GM12878 (cell line): ENCODE data around the gene CCL14. TPM values are rescaled to one million over a fixed set of nuclear protein-coding genes. Genes with fewer than 3 reads are reported as not detected.

Source experiments
- ATAC-seq: fragments of 200-7000 bp; cut with Tn5 transposase; 3 replicates; pipeline ENCODE4 v1.9.1; 2020; ENCODE audit warnings: mild to moderate bottlenecking, moderate library complexity
- BruUV-seq: library from RNA; stranded (reverse); fragments of 400-500 nt; replicated peaks from 2 replicates; lab custom pipeline; 2021; lab: Mats Ljungman, UMichigan
- CTCF ChIA-PET: fragments of 300-600 bp; sonication (Branson Sonifier 250); formaldehyde crosslinking; extraction: SDS; loops from one replicate; lab custom pipeline; 2021; ENCODE audit warnings: inconsistent platforms; lab: Yijun Ruan, JAX
- POLR2A ChIA-PET: fragments of 350-600 bp; formaldehyde crosslinking; extraction: SDS; loops from one replicate; lab custom pipeline; 2021; ENCODE audit warnings: inconsistent platforms; lab: Charles Lee
- RAD21 ChIA-PET: fragments of 300-600 bp; sonication (Branson Sonifier 250); formaldehyde crosslinking; loops from one replicate; lab custom pipeline; 2023; ENCODE audit warnings: antibody characterized with exemption; ENCODE audit not compliant: unreplicated experiment; lab: Charles Lee
- SMC1A ChIA-PET: fragments of 300-600 bp; sonication (Branson Sonifier 250); formaldehyde crosslinking; loops from one replicate; lab custom pipeline; 2023; ENCODE audit not compliant: unreplicated experiment, uncharacterized antibody; lab: Charles Lee
- DNase-seq: peaks from one replicate; pipeline ENCODE4 v3.0.0-alpha.2; 2011; ENCODE audit warnings: low read depth, low spot score
- FAIRE-seq: peaks from 3 replicates; lab custom pipeline; 2011; peaks lifted over from hg19 to GRCh38; lab: Jason Lieb, UNC
- H2AFZ ChIP-seq: 2 replicates; pipeline ENCODE4 v1.6.0; 2011; ENCODE audit warnings: low read depth, low read length, control low read depth; ENCODE audit not compliant: control insufficient read depth
- H3K27ac ChIP-seq: 2 replicates; pipeline ENCODE4 v1.5.1; 2011; ENCODE audit warnings: control low read depth; ENCODE audit not compliant: control insufficient read depth, insufficient read depth
- H3K27me3 ChIP-seq, 2 experiments: replicated peaks in 1 of 2; 2 replicates each; pipeline versions ENCODE4 v1.6.0 to v1.6.1; 2011; ENCODE audit warnings: low read length in 1 of 2; ENCODE audit not compliant: control insufficient read depth in 2 of 2, insufficient read depth in 2 of 2
- H3K36me3 ChIP-seq, 2 experiments: 2 replicates each; pipeline ENCODE4 v1.5.1; 2011; ENCODE audit warnings: low read length in 1 of 2; ENCODE audit not compliant: control insufficient read depth in 2 of 2, insufficient read depth in 2 of 2
- H3K4me1 ChIP-seq: 2 replicates; pipeline ENCODE4 v1.6.1; 2011; ENCODE audit warnings: mild to moderate bottlenecking, low read length, moderate library complexity, mixed read lengths; ENCODE audit not compliant: control insufficient read depth, insufficient read depth
- H3K4me2 ChIP-seq: 2 replicates; pipeline ENCODE4 v1.6.0; 2011; ENCODE audit warnings: control low read depth; ENCODE audit not compliant: control insufficient read depth, insufficient read depth
- H3K4me3 ChIP-seq: fragments of 200-600 bp; sonication (generic); 2 replicates; pipeline ENCODE4 v1.5.1; 2016
- H3K79me2 ChIP-seq: 2 replicates; pipeline ENCODE4 v1.6.0; 2011; ENCODE audit warnings: low read length; ENCODE audit not compliant: control insufficient read depth, insufficient read depth
- H3K9ac ChIP-seq: 2 replicates; pipeline ENCODE4 v1.8.0; 2011; ENCODE audit warnings: low read length, control low read depth, mixed read lengths; ENCODE audit not compliant: control insufficient read depth, insufficient read depth
- H3K9me3 ChIP-seq: replicated peaks from 3 replicates; pipeline ENCODE4 v1.5.1; 2011; ENCODE audit warnings: mild to moderate bottlenecking, low read length; ENCODE audit not compliant: control insufficient read depth, insufficient read depth
- H4K20me1 ChIP-seq: 2 replicates; pipeline ENCODE4 v1.6.0; 2011; ENCODE audit not compliant: control insufficient read depth, insufficient read depth
- EP300 ChIP-seq, 2 experiments: fragments of 150-350 bp in 1 of 2; IDR thresholded peaks; 2 replicates each; pipeline ENCODE4 v1.6.1; 2011 to 2012; ENCODE audit warnings: low read depth in 2 of 2, low read length in 2 of 2, borderline replicate concordance in 1 of 2, improper control_type of control experiment in 1 of 2, inconsistent platforms in 1 of 2; ENCODE audit not compliant: control insufficient read depth in 1 of 2
- JUND ChIP-seq: IDR thresholded peaks from 2 replicates; pipeline ENCODE4 v1.6.1; 2012; ENCODE audit warnings: low read depth, mild to moderate bottlenecking, low read length, improper control_type of control experiment, moderate library complexity
- MTA3 ChIP-seq: IDR thresholded peaks from 2 replicates; pipeline ENCODE4 v1.6.1; 2012; ENCODE audit warnings: low read length, inconsistent platforms, borderline replicate concordance
- POU2F2 ChIP-seq: IDR thresholded peaks from 3 replicates; pipeline ENCODE4 v1.6.1; 2011; ENCODE audit warnings: low read depth, mild to moderate bottlenecking, low read length, borderline replicate concordance
- SIX5 ChIP-seq: IDR thresholded peaks from 2 replicates; pipeline ENCODE4 v1.6.1; 2011; ENCODE audit warnings: mild to moderate bottlenecking, low read depth, low read length, moderate library complexity; ENCODE audit not compliant: severe bottlenecking
- WGBS: methylation state at CpG from one replicate; pipeline ENCODE4 v1.1.6; 2016; ENCODE audit warnings: low lambda C conversion rate; ENCODE audit not compliant: insufficient replicate concordance, insufficient coverage; ENCODE audit errors: missing lambda C conversion rate; 5-methylcytosine and 5-hydroxymethylcytosine counted together
- in situ Hi-C: fragments of 300-500 bp; cut with MboI; formaldehyde crosslinking; loops from 9 replicates; pipeline ENCODE4 v1.14.3; 2018; ENCODE audit warnings: mixed read lengths
- intact Hi-C: fragments of 100-400 bp; cut with micrococcal nuclease; formaldehyde crosslinking; loops from one replicate; pipeline ENCODE4 v1.14.2; 2022; ENCODE audit not compliant: unreplicated experiment
- polyA plus RNA-seq, 11 experiments: library from polyadenylated mRNA; depleted of rRNA in 4 of 11; unstranded in 6 of 11; stranded (reverse) in 5 of 11; fragments of >200 nt; fragmentation: Nextera tagmentation in 4 of 11; fragmentation: Illumina TruSeq in 1 of 11; extraction: Ambion mirVana in 4 of 11; extraction: Trizol in 1 of 11; gene quantifications; 1 replicate in 1 of 11; 2 replicates in 10 of 11; pipeline versions ENCODE4 v1.2.1 to v1.2.3, GENCODE V29; 2011 to 2016; ENCODE audit warnings: inconsistent platforms in 2 of 11, missing spikeins in 2 of 11, low read depth in 1 of 11
- total RNA-seq, 4 experiments: library from RNA; depleted of rRNA in 3 of 4; stranded (reverse); fragments of >200 nt in 3 of 4; fragmentation: Illumina TruSeq in 1 of 4; extraction: Trizol in 1 of 4; gene quantifications; 2 replicates each; pipeline versions ENCODE4 v1.2.1 to v1.2.3, GENCODE V29; 2013 to 2021
- TF ChIP-seq, protein P1 (sequence below): fragments of 450-650 bp; formaldehyde crosslinking; IDR thresholded peaks from 2 replicates; pipeline ENCODE4 v1.4.0; 2020; ENCODE audit warnings: mild to moderate bottlenecking, moderate library complexity

Gene CCL14
- total and polyA plus RNA-seq, 10 of the 15 experiments (the other 5 are each of a cell fraction or from before 2014, with no cell fraction given): not detected

DNA sequence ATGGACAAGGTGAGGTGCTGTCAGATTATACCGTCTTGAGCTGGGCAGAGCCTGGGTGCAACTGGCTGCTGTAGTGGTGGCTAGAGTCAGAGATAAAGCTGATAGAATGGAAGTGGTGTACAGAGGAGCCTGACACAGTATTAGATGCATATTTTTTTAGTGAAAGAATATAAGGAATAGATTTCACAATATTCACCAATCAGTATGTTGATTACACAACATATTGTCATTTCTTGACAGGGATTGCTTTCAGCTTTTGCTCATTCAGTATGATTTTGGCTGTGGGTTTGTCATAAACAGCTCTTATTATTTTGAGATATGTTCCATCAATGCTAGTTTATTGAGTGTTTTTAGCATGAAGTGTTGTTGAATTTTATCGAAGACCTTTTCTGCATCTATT lies 32.9 kb upstream of the CCL14 start:
- Histone ChIP-seq H2AFZ (no peak overlapping the region), H3K27ac (no peak overlapping the region), H3K4me2 (no peak overlapping the region), H3K4me1 (no peaks in the 10 kb centered on the region), H3K9me3 (no peaks in the 10 kb centered on the region; the same call in 2 of the 3 replicates), H3K4me3 (no peak overlapping the region), H3K9ac (no peak overlapping the region), H4K20me1 (no peaks in the 10 kb centered on the region), H3K79me2 (no peaks in the 10 kb centered on the region), H3K27me3 (no peaks in the 10 kb centered on the region; a peak in 1 of 4 replicates), H3K36me3 (no peaks in the 10 kb centered on the region)
- intact Hi-C loops (no loop called here), in situ Hi-C loops (no loop called here)
- no peak for DNase-seq
- SMC1A ChIA-PET: interaction anchor here (1.4 to 2.0 kb wide), 2 partner anchors 42 to 50 kb away, joined by 3 to 6 read pairs; no protein-coding TSS in a partner anchor
- no TSS peak for BruUV-seq
- POLR2A ChIA-PET: no interaction called here
- no peak for ATAC-seq
- CTCF ChIA-PET: interaction anchor here (0.7 to 1.8 kb wide), 5 partner anchors 8 to 53 kb away, joined by 3 to 5 read pairs (median 3); no protein-coding TSS in a partner anchor
- TF ChIP-seq EP300 (IDR thresholded peaks at IDR 0.05; ENCODE audit: borderline replicate concordance in 1 of 2, control insufficient read depth in 1 of 2, low read depth in 2 of 2, low read length in 2 of 2): no peak
- TF ChIP-seq SIX5: no peak
- TF ChIP-seq JUND: no peak
- TF ChIP-seq POU2F2: no peak
- TF ChIP-seq, protein P1, sequence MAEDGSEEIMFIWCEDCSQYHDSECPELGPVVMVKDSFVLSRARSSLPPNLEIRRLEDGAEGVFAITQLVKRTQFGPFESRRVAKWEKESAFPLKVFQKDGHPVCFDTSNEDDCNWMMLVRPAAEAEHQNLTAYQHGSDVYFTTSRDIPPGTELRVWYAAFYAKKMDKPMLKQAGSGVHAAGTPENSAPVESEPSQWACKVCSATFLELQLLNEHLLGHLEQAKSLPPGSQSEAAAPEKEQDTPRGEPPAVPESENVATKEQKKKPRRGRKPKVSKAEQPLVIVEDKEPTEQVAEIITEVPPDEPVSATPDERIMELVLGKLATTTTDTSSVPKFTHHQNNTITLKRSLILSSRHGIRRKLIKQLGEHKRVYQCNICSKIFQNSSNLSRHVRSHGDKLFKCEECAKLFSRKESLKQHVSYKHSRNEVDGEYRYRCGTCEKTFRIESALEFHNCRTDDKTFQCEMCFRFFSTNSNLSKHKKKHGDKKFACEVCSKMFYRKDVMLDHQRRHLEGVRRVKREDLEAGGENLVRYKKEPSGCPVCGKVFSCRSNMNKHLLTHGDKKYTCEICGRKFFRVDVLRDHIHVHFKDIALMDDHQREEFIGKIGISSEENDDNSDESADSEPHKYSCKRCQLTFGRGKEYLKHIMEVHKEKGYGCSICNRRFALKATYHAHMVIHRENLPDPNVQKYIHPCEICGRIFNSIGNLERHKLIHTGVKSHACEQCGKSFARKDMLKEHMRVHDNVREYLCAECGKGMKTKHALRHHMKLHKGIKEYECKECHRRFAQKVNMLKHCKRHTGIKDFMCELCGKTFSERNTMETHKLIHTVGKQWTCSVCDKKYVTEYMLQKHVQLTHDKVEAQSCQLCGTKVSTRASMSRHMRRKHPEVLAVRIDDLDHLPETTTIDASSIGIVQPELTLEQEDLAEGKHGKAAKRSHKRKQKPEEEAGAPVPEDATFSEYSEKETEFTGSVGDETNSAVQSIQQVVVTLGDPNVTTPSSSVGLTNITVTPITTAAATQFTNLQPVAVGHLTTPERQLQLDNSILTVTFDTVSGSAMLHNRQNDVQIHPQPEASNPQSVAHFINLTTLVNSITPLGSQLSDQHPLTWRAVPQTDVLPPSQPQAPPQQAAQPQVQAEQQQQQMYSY (CRISPR knock-in tag): no peak
- no peak for TF ChIP-seq MTA3
- RAD21 ChIA-PET: no interaction called here
- WGBS: 89% methylated on average over 2 of the region's 2 CpGs
- FAIRE-seq: no peak
